ENCODE data around the gene TMEM30A.

TMEM30A gene

GRCh38 chr6:75217193-75217592 is 67.4 kb downstream of the TMEM30A start:
- peaks cover 0 to 13% (median 0%) of the 10 kb centered on the region in 3 experiments for H3K27me3 ChIP-seq (ENCODE audit: control insufficient read depth in 3 of 3, insufficient read depth in 3 of 3, low read depth in 1 of 3, low read length in 3 of 3)
- H3K23ac ChIP-seq (ENCODE audit: low read depth, low read length, poor library complexity): no peak overlapping the region
- H3K36me3 ChIP-seq (replicated peaks in 1 of 2; ENCODE audit: control insufficient read depth in 2 of 2, insufficient read depth in 2 of 2, low read length in 2 of 2): no peaks in the 10 kb centered on the region
- no peaks in the 10 kb centered on the region for H3K9me3 ChIP-seq (replicated peaks in 1 of 2; ENCODE audit: control insufficient read depth in 2 of 2, insufficient read depth in 1 of 2, low read depth in 1 of 2, low read length in 2 of 2)
- H3K4me2 ChIP-seq (ENCODE audit: insufficient read depth, low read length, poor library complexity, severe bottlenecking): no peak overlapping the region
- H4K91ac ChIP-seq (ENCODE audit: low read depth, low read length, poor library complexity): no peak overlapping the region
- H2AK5ac ChIP-seq (ENCODE audit: low read depth, low read length): no peak overlapping the region
- no peak overlapping the region for H3K9ac ChIP-seq (ENCODE audit: low read depth, low read length, poor library complexity)
- H2BK5ac ChIP-seq (ENCODE audit: low read length): no peak overlapping the region
- no CpG with 5 or more reads among the region's 4 CpGs for WGBS, 2 donors (ENCODE audit: extremely low coverage in 2 of 2, insufficient read length in 2 of 2, insufficient replicate concordance in 1 of 2)
- no peak overlapping the region for H3K4me3 ChIP-seq (ENCODE audit: low read length in 2 of 2)
- no peak overlapping the region for H4K8ac ChIP-seq (ENCODE audit: low read depth, low read length)
- H2BK120ac ChIP-seq (ENCODE audit: low read depth, low read length): no peak overlapping the region
- no peak overlapping the region for H3K18ac ChIP-seq (ENCODE audit: low read length)
- DNase-seq (ENCODE audit: low spot score): no peak
- no peaks in the 10 kb centered on the region for H3K79me1 ChIP-seq (ENCODE audit: low read depth, low read length)
- H3K4me1 ChIP-seq (ENCODE audit: control insufficient read depth in 2 of 2, insufficient read depth in 1 of 2, low read depth in 1 of 2, low read length in 2 of 2): peaks cover 0 to 3% of the 10 kb centered on the region in 2 donors
- no peak overlapping the region for H2AFZ ChIP-seq (ENCODE audit: low read length)
- no peak overlapping the region for H3K27ac ChIP-seq (replicated peaks; ENCODE audit: low read length)
- no peak overlapping the region for H3K4ac ChIP-seq (ENCODE audit: low read length)
- no peak overlapping the region for H2BK15ac ChIP-seq (ENCODE audit: low read length)
- no peak overlapping the region for H3K14ac ChIP-seq (ENCODE audit: low read length)
- no peak overlapping the region for H2BK12ac ChIP-seq (ENCODE audit: low read length)

GRCh38 chr6:75215291-75215690 is 69.3 kb downstream of the TMEM30A start:
- no peak overlapping the region for H2AFZ ChIP-seq (ENCODE audit: low read length)
- no peak overlapping the region for H4K8ac ChIP-seq (ENCODE audit: low read depth, low read length)
- no peak overlapping the region for H2AK5ac ChIP-seq (ENCODE audit: low read depth, low read length)
- H3K4me1 ChIP-seq (ENCODE audit: control insufficient read depth in 2 of 2, insufficient read depth in 1 of 2, low read depth in 1 of 2, low read length in 2 of 2): peaks cover 0 to 3% of the 10 kb centered on the region in 2 donors
- no peak overlapping the region for H2BK5ac ChIP-seq (ENCODE audit: low read length)
- no peak overlapping the region for H3K4ac ChIP-seq (ENCODE audit: low read length)
- H3K9me3 ChIP-seq (replicated peaks in 1 of 2; ENCODE audit: control insufficient read depth in 2 of 2, insufficient read depth in 1 of 2, low read depth in 1 of 2, low read length in 2 of 2): no peaks in the 10 kb centered on the region
- no peak overlapping the region for H3K9ac ChIP-seq (ENCODE audit: low read depth, low read length, poor library complexity)
- H3K14ac ChIP-seq (ENCODE audit: low read length): no peak overlapping the region
- peaks cover 0 to 18% (median 0%) of the 10 kb centered on the region in 3 experiments for H3K27me3 ChIP-seq (ENCODE audit: control insufficient read depth in 3 of 3, insufficient read depth in 3 of 3, low read depth in 1 of 3, low read length in 3 of 3)
- H3K27ac ChIP-seq (replicated peaks; ENCODE audit: low read length): no peak overlapping the region
- DNase-seq (ENCODE audit: low spot score): no peak
- no peaks in the 10 kb centered on the region for H3K36me3 ChIP-seq (replicated peaks in 1 of 2; ENCODE audit: control insufficient read depth in 2 of 2, insufficient read depth in 2 of 2, low read length in 2 of 2)
- no peaks in the 10 kb centered on the region for H3K79me1 ChIP-seq (ENCODE audit: low read depth, low read length)
- H3K18ac ChIP-seq (ENCODE audit: low read length): no peak overlapping the region
- H3K4me2 ChIP-seq (ENCODE audit: insufficient read depth, low read length, poor library complexity, severe bottlenecking): no peak overlapping the region
- H3K23ac ChIP-seq (ENCODE audit: low read depth, low read length, poor library complexity): no peak overlapping the region
- H3K4me3 ChIP-seq (ENCODE audit: low read length in 2 of 2): peak overlapping the region in 1 of 2 donors; percentile 37
- no peak overlapping the region for H2BK15ac ChIP-seq (ENCODE audit: low read length)
- H2BK12ac ChIP-seq (ENCODE audit: low read length): no peak overlapping the region
- no peak overlapping the region for H4K91ac ChIP-seq (ENCODE audit: low read depth, low read length, poor library complexity)
- no CpG with 5 or more reads among the region's 4 CpGs for WGBS, 2 donors (ENCODE audit: extremely low coverage in 2 of 2, insufficient read length in 2 of 2, insufficient replicate concordance in 1 of 2)
- no peak overlapping the region for H2BK120ac ChIP-seq (ENCODE audit: low read depth, low read length)

- Histone ChIP-seq H4K8ac (ENCODE audit: low read depth, low read length) (no peak overlapping the region), H2BK15ac (ENCODE audit: low read length) (no peak overlapping the region), H2BK5ac (ENCODE audit: low read length) (no peak overlapping the region), H3K79me1 (ENCODE audit: low read depth, low read length) (no peaks in the 10 kb centered on the region), H2BK120ac (ENCODE audit: low read depth, low read length) (no peak overlapping the region), H3K4me1 (ENCODE audit: control insufficient read depth in 2 of 2, insufficient read depth in 1 of 2, low read depth in 1 of 2, low read length in 2 of 2) (peaks cover under 1 to 3% of the 10 kb centered on the region in 2 donors), H2BK12ac (ENCODE audit: low read length) (no peak overlapping the region), H3K9me3 (replicated peaks in 1 of 2; ENCODE audit: control insufficient read depth in 2 of 2, insufficient read depth in 1 of 2, low read depth in 1 of 2, low read length in 2 of 2) (no peaks in the 10 kb centered on the region), H3K4me2 (ENCODE audit: insufficient read depth, low read length, poor library complexity, severe bottlenecking) (no peak overlapping the region), H3K4ac (ENCODE audit: low read length) (no peak overlapping the region), H3K36me3 (replicated peaks in 1 of 2; ENCODE audit: control insufficient read depth in 2 of 2, insufficient read depth in 2 of 2, low read length in 2 of 2) (no peaks in the 10 kb centered on the region), H3K9ac (ENCODE audit: low read depth, low read length, poor library complexity) (no peak overlapping the region), H3K27ac (replicated peaks; ENCODE audit: low read length) (no peak overlapping the region), H3K18ac (ENCODE audit: low read length) (no peak overlapping the region), H2AK5ac (ENCODE audit: low read depth, low read length) (no peak overlapping the region), H2AFZ (ENCODE audit: low read length) (no peak overlapping the region), H3K23ac (ENCODE audit: low read depth, low read length, poor library complexity) (no peak overlapping the region), H4K91ac (ENCODE audit: low read depth, low read length, poor library complexity) (no peak overlapping the region), H3K27me3 (ENCODE audit: control insufficient read depth in 3 of 3, insufficient read depth in 3 of 3, low read depth in 1 of 3, low read length in 3 of 3) (peaks cover 0 to 29% (median under 1%) of the 10 kb centered on the region in 3 experiments), H3K4me3 (ENCODE audit: low read length in 2 of 2) (no peak overlapping the region), H3K14ac (ENCODE audit: low read length) (no peak overlapping the region)
- WGBS, 2 donors (ENCODE audit: extremely low coverage in 2 of 2, insufficient read length in 2 of 2, insufficient replicate concordance in 1 of 2): no CpG with 5 or more reads among the region's 2 CpGs
- DNase-seq (ENCODE audit: low spot score): no peak
Measured at GRCh38 chr6:75213732-75214131, 70.9 kb downstream of the TMEM30A start.

GRCh38 chr6:75213112-75213511 is 71.5 kb downstream of the TMEM30A start:
- H3K4ac ChIP-seq (ENCODE audit: low read length): no peak overlapping the region
- no peak for DNase-seq (ENCODE audit: low spot score)
- H3K14ac ChIP-seq (ENCODE audit: low read length): no peak overlapping the region
- H2BK5ac ChIP-seq (ENCODE audit: low read length): no peak overlapping the region
- H3K36me3 ChIP-seq (replicated peaks in 1 of 2; ENCODE audit: control insufficient read depth in 2 of 2, insufficient read depth in 2 of 2, low read length in 2 of 2): no peaks in the 10 kb centered on the region
- no peaks in the 10 kb centered on the region for H3K79me1 ChIP-seq (ENCODE audit: low read depth, low read length)
- peaks cover 2 to 34% (median 7%) of the 10 kb centered on the region in 3 experiments for H3K27me3 ChIP-seq (ENCODE audit: control insufficient read depth in 3 of 3, insufficient read depth in 3 of 3, low read depth in 1 of 3, low read length in 3 of 3)
- no peak overlapping the region for H2BK120ac ChIP-seq (ENCODE audit: low read depth, low read length)
- no peak overlapping the region for H3K27ac ChIP-seq (replicated peaks; ENCODE audit: low read length)
- H2AFZ ChIP-seq (ENCODE audit: low read length): no peak overlapping the region
- H3K9me3 ChIP-seq (replicated peaks in 1 of 2; ENCODE audit: control insufficient read depth in 2 of 2, insufficient read depth in 1 of 2, low read depth in 1 of 2, low read length in 2 of 2): no peaks in the 10 kb centered on the region
- no peak overlapping the region for H2BK15ac ChIP-seq (ENCODE audit: low read length)
- H4K91ac ChIP-seq (ENCODE audit: low read depth, low read length, poor library complexity): no peak overlapping the region
- no CpG with 5 or more reads among the region's 1 CpG for WGBS, 2 donors (ENCODE audit: extremely low coverage in 2 of 2, insufficient read length in 2 of 2, insufficient replicate concordance in 1 of 2)
- no peak overlapping the region for H3K23ac ChIP-seq (ENCODE audit: low read depth, low read length, poor library complexity)
- H4K8ac ChIP-seq (ENCODE audit: low read depth, low read length): no peak overlapping the region
- H3K4me1 ChIP-seq (ENCODE audit: control insufficient read depth in 2 of 2, insufficient read depth in 1 of 2, low read depth in 1 of 2, low read length in 2 of 2): peaks cover 3 to 7% of the 10 kb centered on the region in 2 donors
- H3K4me3 ChIP-seq (ENCODE audit: low read length in 2 of 2): no peak overlapping the region
- H2BK12ac ChIP-seq (ENCODE audit: low read length): no peak overlapping the region
- no peak overlapping the region for H3K9ac ChIP-seq (ENCODE audit: low read depth, low read length, poor library complexity)
- H3K4me2 ChIP-seq (ENCODE audit: insufficient read depth, low read length, poor library complexity, severe bottlenecking): no peak overlapping the region
- H3K18ac ChIP-seq (ENCODE audit: low read length): no peak overlapping the region
- no peak overlapping the region for H2AK5ac ChIP-seq (ENCODE audit: low read depth, low read length)

Measured in neuronal stem cell (in vitro differentiated cells).